Measurements from ENCODE around the gene PRICKLE4. TPM values are rescaled to one million over a fixed set of nuclear protein-coding genes. Genes with fewer than 3 reads are reported as not detected.
A peak's percentile ranks its signal among the peaks of the same experiment; 100 is the strongest.

Gene PRICKLE4
- total and polyA plus RNA-seq, 2 of the 13 experiments (the other 11 are each of a cell fraction or from before 2014, with no cell fraction given) = 0.92 to 1.2 TPM

- TF ChIP-seq KIAA2018 (CRISPR knock-in tag; IDR thresholded peaks at IDR 0.05; ENCODE audit: borderline replicate concordance) (no peak), SIN3B (IDR thresholded peaks at IDR 0.05; ENCODE audit: low read length) (no peak), ZFP36L1 (CRISPR knock-in tag; IDR thresholded peaks at IDR 0.05) (no peak), CTCF (CRISPR knock-in tag; IDR thresholded peaks at IDR 0.05) (peak; percentile 56), NPAS2 (CRISPR knock-in tag; IDR thresholded peaks at IDR 0.05; ENCODE audit: borderline replicate concordance) (no peak), KDM1A (CRISPR knock-in tag; IDR thresholded peaks at IDR 0.05) (peak; percentile 79), ZNF124 (CRISPR knock-in tag; IDR thresholded peaks at IDR 0.05) (no peak; the same call in 1 of the 2 replicates), REPIN1 (CRISPR knock-in tag; IDR thresholded peaks at IDR 0.05; ENCODE audit: borderline replicate concordance, low read depth) (peak; percentile 43; the same call in 1 of the 2 replicates), ZNF605 (CRISPR knock-in tag; IDR thresholded peaks at IDR 0.05) (peak; percentile 69), PRPF4 (IDR thresholded peaks at IDR 0.05; ENCODE audit: low read depth, low read length, poor library complexity, severe bottlenecking) (no peak), ZNF282 (IDR thresholded peaks at IDR 0.05; ENCODE audit: partially characterized antibody) (no peak), ZIK1 (CRISPR knock-in tag; IDR thresholded peaks at IDR 0.05; ENCODE audit: borderline replicate concordance, low read depth) (no peak), ZHX1 (CRISPR knock-in tag; IDR thresholded peaks at IDR 0.05; ENCODE audit: low read depth) (no peak), RFX3 (CRISPR knock-in tag; IDR thresholded peaks at IDR 0.05) (no peak), NFKB2 (CRISPR knock-in tag; IDR thresholded peaks at IDR 0.05; ENCODE audit: borderline replicate concordance) (no peak)
Observed at GRCh38 chr6:41741625-41742490, 38.7 kb upstream of the PRICKLE4 start (continued).

Measured in HepG2 (cell line).